G401.6 (cell line): ENCODE data around the gene GRIA4.

Experiments used
- FAIRE-seq: peaks from 2 replicates; lab custom pipeline; 2012; peaks lifted over from hg19 to GRCh38; lab: Jason Lieb, UNC

GRIA4 gene

DNA sequence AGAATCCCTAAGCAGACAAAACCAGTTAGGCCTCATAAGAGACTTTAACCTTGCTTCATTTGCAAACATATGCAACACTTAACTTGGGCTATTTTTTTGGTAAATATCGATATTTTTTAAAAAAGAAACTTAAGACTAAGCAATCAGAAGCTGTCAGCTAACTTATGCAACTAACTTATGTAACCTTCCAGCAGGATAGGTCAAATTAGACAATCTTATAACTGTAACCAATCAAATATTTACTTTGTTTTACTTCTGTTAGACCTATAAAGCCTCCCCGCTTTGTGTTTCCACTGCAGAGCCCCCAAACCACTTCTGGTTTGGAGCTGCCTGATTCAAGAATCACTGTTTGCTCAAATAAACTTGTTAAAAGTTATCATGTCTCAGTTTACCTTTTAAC, 404.2 kb downstream of the GRIA4 start:
- FAIRE-seq, result no peak

DNA sequence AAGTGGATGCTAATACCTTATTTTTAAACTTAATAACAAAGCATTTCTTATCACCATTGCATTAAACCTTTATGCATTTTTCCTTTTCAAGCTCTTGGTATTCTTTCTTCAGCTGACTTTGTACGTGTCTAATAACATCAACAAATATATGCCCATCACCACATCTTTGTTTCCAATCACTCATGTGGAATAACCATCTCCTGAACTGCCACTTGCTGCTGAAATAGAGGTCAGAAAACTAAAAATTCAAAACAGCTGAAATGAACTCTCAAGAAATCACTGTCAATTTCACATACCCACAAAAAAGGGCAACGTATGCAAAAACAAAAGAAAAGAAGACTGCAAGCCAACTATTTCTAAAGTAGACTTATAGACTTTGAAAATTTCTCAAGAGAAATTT, 404.7 kb downstream of the GRIA4 start:
- no peak for FAIRE-seq

DNA sequence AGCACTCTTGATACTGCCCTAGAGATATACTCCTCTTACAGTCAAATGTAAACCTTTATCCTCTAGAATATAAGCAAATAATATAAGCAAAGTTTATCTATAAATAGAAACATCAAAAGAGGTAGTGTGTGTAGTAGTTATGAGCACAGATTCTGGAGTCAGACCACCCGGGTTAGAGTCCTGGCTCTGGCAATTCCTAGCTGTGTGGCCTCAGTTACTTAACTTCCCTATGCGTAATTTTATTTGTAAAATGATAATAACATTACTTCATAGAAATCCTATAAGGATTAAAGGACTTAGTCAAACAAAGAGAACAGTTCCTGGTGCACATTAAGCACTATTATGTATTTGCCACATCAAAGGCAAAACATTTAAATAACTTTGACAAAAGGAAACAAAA, 405.2 kb downstream of the GRIA4 start:
- no peak for FAIRE-seq

DNA sequence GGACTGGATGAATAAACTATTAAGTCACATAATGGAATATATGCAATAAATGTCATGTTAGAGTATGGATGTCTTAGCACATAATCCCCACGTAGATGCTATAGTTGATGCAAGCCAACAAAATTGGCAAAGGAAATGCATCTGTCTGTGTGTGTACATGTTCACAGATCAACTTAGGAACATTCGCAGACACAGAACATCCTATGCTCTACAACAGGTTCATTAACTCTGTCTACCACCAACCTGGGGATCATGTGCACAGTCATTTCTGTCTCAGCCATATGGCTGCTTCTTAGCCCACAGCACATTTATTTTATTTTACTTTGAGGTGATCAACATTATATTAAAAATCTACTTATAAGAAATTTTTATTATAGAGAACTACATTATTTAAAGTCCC, 407.2 kb downstream of the GRIA4 start:
- no peak for FAIRE-seq

DNA sequence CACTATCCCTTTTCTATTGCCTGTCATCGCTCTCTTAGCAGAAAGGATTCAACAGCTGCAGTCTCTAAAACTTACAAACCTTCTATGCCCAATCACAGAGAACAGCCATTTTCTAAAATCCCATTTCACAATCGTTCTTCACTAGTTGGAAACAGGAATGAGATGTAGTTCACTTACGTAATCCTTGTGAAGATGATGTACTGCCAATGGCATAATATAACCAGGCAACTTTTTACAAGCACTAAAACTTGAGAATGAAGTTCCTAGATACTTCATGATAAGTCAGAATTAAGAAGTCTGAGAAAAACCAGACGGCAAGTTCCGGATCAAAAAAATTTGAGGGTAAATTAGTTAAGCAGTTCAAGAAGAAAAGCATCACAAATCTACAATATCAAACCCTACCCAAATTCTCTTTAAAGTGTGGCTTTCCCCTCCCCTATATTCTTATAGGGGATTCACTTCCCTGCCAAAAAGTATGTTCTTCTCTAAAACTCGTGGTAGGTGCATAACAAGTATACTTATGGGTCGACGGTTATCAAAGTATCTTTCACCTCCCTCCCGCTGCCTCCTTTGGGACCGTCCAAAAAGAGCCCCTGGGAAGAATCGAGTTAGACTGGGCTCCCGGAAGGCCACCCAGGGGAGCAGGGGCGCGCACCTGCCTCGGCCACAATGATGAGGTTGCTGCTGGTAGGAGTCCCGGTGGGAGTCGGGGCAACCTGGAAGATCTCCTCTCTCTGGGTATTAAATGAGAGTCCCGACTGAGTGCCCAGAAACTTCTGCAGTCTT, 411.5 kb downstream of the GRIA4 start:
- no peak for FAIRE-seq

DNA sequence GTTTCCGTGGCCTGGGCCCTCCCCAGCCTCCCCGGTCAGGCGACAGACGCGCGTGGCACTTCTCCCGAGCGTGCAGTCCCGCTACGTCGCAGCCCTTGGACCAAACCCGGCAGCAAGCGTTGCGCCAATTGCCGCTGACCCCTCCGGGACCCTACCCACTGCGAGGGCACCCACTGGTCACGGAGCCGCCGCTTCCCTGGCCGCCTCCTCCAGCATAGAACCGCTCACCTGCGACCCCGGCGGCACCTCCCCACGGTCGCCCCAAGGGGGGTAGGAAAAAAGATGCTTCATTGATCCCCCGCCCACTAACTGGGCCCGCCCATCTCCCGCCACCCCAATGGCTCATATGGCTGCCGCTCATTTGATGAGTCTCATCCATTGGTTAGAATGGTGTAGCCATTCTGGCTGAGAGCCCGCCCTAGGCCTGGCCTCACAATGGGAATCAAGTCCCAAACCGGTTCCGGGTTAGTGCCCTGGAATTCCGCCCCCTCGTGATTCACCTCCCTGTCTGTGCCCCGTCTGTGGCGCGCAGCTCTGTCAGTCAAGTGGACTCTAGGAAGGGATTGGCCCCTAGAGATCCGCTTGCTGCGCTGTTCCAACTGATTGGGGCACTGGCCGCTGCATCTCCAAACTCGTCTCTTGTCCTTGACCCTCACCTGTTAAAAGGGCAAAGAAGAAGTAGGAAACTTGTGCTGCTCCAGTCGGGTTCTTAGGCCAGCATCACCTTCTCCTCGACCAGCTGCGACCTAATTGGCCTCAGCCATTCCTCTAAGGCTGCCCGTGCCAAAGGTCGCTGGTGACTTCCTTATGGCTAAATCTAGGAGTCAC, 412.3 kb downstream of the GRIA4 start, which contains the start of gene MSANTD4:
MSANTD4 (minus strand) TSS at position 274 of the 828 bp plus-strand sequence. CDS start 11,323 bp downstream, outside the sequence.
- FAIRE-seq, result peak; percentile 98

DNA sequence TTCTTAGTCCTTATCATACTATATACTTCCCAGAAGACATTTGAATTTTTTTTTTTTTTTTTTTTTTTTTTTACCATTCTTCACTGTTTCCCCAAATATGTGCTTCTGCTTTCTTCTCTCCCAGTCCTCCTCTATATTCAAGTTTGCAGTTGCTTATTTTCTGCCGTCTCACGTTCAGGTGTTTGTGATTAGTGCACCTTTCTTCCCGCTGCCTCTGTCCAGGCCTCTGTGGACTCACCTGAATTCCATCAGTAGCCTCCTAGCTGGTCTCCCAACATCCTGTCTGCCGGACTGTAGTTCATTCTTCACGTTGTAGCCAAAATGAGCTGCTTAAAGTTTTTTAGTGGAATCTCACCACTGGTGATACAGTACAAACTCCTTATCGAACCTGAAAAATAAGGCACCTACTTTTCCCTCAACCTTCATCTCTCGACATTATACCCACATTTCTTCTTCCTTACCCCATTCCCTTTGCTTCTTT, 413.0 kb downstream of the GRIA4 start:
- no peak for FAIRE-seq

DNA sequence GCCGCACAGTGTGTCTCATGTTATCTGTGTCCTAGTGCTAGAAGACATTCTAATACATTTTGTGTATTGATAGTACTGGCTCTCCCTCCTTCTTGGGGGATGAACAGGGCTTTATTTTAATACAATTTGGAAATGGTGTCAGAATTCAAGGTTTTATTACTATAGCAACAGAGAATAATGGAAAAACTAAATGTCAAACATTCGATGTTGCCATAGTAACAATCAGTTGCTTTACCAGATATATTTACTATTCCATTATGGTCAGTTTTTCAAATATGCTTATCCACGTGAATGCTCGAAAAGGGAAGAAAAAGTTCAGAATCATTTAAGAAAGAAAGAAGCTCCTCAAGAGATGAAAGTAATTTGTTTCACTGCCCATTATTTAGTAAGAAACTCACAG, 420.7 kb downstream of the GRIA4 start:
- FAIRE-seq, result no peak

DNA sequence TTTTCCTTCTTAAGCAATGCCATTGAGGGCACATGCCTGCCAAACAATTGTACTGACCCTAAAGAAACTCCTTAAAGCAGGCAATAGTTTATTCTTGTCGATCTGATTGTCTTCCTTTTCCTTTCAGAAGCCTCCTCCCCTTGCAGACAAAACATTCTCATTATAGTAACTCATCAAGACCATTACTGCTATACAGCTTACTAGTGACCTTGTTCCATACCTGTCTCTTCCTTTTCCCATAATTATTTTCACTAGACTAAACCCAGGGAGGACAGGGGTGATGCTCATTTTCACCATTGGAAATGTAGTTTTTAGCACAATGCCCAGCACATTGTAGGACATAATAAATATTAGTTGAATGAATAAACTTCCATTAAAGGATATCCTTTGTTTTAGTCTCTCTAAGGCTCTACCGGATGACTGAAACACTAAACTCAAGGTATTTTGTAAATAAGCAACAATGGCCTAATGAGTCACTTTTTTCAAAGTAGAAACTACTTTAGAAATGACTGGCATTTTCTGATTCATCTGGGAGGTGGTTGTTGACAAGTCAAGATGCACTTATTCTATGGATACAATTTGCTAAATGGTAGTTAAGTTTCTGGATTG, 421.4 kb downstream of the GRIA4 start:
- FAIRE-seq, result no peak
